Measurements from ENCODE around the gene FGR. TPM values are rescaled to one million over a fixed set of nuclear protein-coding genes. Genes with fewer than 3 reads are reported as not detected.

FGR gene
- total RNA-seq, 1 experiment from 2014 or later, result not detected

- H3K36me3 ChIP-seq (ENCODE audit: control insufficient read depth in 1 of 2, insufficient read depth in 2 of 2, low read length in 2 of 2), result peaks cover 0 to 7% of the 10 kb centered on the region in 2 experiments; a peak in 2 of 4 replicates
- no peaks in the 10 kb centered on the region for H4K20me1 ChIP-seq (ENCODE audit: insufficient read depth)
- ChIA-PET CTCF (interaction anchor here (2.2 kb wide), 1 partner anchor 35 kb away, joined by 12 read pairs; no protein-coding TSS in a partner anchor), POLR2A (no interaction called here), RAD21 (ENCODE audit: low non-redundant PET in 1 of 2, low total read pairs in 2 of 2, uncharacterized antibody in 2 of 2, unreplicated experiment in 2 of 2) (no interaction called here)
- TF ChIP-seq CTCF (IDR thresholded peaks at IDR 0.05 in 2 of 3, conservative IDR thresholded peaks at IDR 0.05 in 1 of 3; ENCODE audit: borderline replicate concordance in 1 of 3, insufficient read depth in 1 of 3, low read depth in 2 of 3, low read length in 2 of 3), result no peak
- no peak for TF ChIP-seq SRF (IDR thresholded peaks at IDR 0.05; ENCODE audit: low read depth)
- TF ChIP-seq ATF3 (IDR thresholded peaks at IDR 0.05), result no peak
- TF ChIP-seq POLR2A (IDR thresholded peaks at IDR 0.05; ENCODE audit: borderline replicate concordance, extremely low read depth, insufficient read depth, insufficient read length), result no peak
- TF ChIP-seq POLR2AphosphoS5 (IDR thresholded peaks at IDR 0.05; ENCODE audit: low read depth, low read length), result no peak
- no peak for TF ChIP-seq CEBPB (IDR thresholded peaks at IDR 0.05; ENCODE audit: low read depth)
- H3K27ac ChIP-seq (ENCODE audit: low read depth, low read length), result no peak overlapping the region
- intact Hi-C loops (cut with micrococcal nuclease), result no loop called here
- BruUV-seq (replicated peaks), result no TSS peak
- DNase-seq (ENCODE audit: low read depth, low spot score) (no peak), ATAC-seq (no peak)
- H3K4me2 ChIP-seq (ENCODE audit: low read length), result no peak overlapping the region
- peaks cover 73% of the 10 kb centered on the region for H3K79me2 ChIP-seq (ENCODE audit: insufficient read depth, low read length)
- no peak overlapping the region for H3K4me3 ChIP-seq (replicated peaks in 1 of 2; ENCODE audit: low read depth in 1 of 2, low read length in 2 of 2)
- H2AFZ ChIP-seq (ENCODE audit: low read depth, low read length, poor library complexity, severe bottlenecking), result no peak overlapping the region
- H3K4me1 ChIP-seq (ENCODE audit: control insufficient read depth in 1 of 2, insufficient read depth in 2 of 2, low read length in 2 of 2), result peaks cover 25 to 42% of the 10 kb centered on the region in 2 experiments
- no peaks in the 10 kb centered on the region for H3K27me3 ChIP-seq (ENCODE audit: insufficient read depth, low read length)
- H3K9ac ChIP-seq (ENCODE audit: low read length), result no peak overlapping the region
- H3K9me3 ChIP-seq (ENCODE audit: control insufficient read depth in 1 of 2, insufficient read depth in 1 of 2, low read depth in 1 of 2, low read length in 2 of 2), result no peaks in the 10 kb centered on the region
- no peaks in the 10 kb centered on the region for H3K9me2 ChIP-seq (ENCODE audit: insufficient read depth)
Observed at GRCh38 chr1:27592232-27592930, 42.6 kb downstream of the FGR start.

GRCh38 chr1:27591622-27592021, 43.4 kb downstream of the FGR start:
- H3K9me3 ChIP-seq (ENCODE audit: control insufficient read depth in 1 of 2, insufficient read depth in 1 of 2, low read depth in 1 of 2, low read length in 2 of 2), result no peaks in the 10 kb centered on the region
- H3K4me3 ChIP-seq (replicated peaks in 1 of 2; ENCODE audit: low read depth in 1 of 2, low read length in 2 of 2), result no peak overlapping the region
- POLR2A ChIA-PET, result no interaction called here
- H3K4me2 ChIP-seq (ENCODE audit: low read length), result peak overlapping the region; percentile 33; the same call in 1 of the 2 replicates
- peaks cover 0 to 7% of the 10 kb centered on the region in 2 experiments; a peak in 2 of 4 replicates for H3K36me3 ChIP-seq (ENCODE audit: control insufficient read depth in 1 of 2, insufficient read depth in 2 of 2, low read length in 2 of 2)
- ATAC-seq, result no peak
- H3K27ac ChIP-seq (ENCODE audit: low read depth, low read length), result peak overlapping the region; percentile 48; the same call in 1 of the 2 replicates
- intact Hi-C loops (cut with micrococcal nuclease), result no loop called here
- RAD21 ChIA-PET (ENCODE audit: low non-redundant PET in 1 of 2, low total read pairs in 2 of 2, uncharacterized antibody in 2 of 2, unreplicated experiment in 2 of 2), result no interaction called here
- no peak overlapping the region for H2AFZ ChIP-seq (ENCODE audit: low read depth, low read length, poor library complexity, severe bottlenecking)
- no peaks in the 10 kb centered on the region for H4K20me1 ChIP-seq (ENCODE audit: insufficient read depth)
- no TSS peak for BruUV-seq (replicated peaks)
- peaks cover 25 to 42% of the 10 kb centered on the region in 2 experiments for H3K4me1 ChIP-seq (ENCODE audit: control insufficient read depth in 1 of 2, insufficient read depth in 2 of 2, low read length in 2 of 2)
- no peak for DNase-seq (ENCODE audit: low read depth, low spot score)
- H3K9ac ChIP-seq (ENCODE audit: low read length), result no peak overlapping the region
- no peaks in the 10 kb centered on the region for H3K9me2 ChIP-seq (ENCODE audit: insufficient read depth)
- peaks cover 73% of the 10 kb centered on the region for H3K79me2 ChIP-seq (ENCODE audit: insufficient read depth, low read length)
- CTCF ChIA-PET, result interaction anchor here (2.2 kb wide), 1 partner anchor 35 kb away, joined by 12 read pairs; no protein-coding TSS in a partner anchor
- TF ChIP-seq EGR1 (IDR thresholded peaks at IDR 0.05; ENCODE audit: low read depth) (no peak), YY1 (IDR thresholded peaks at IDR 0.05; ENCODE audit: extremely low read depth, insufficient replicate concordance, low read depth, low read length) (no peak)
- H3K27me3 ChIP-seq (ENCODE audit: insufficient read depth, low read length), result no peaks in the 10 kb centered on the region
